ENCODE measurements around the gene PHAF1.
"Not testable (repeated sequence)": the region's sequence is repeated elsewhere in the genome, so short reads cannot be mapped to it uniquely, and the experiment has no call there.

The PHAF1 gene

DNA sequence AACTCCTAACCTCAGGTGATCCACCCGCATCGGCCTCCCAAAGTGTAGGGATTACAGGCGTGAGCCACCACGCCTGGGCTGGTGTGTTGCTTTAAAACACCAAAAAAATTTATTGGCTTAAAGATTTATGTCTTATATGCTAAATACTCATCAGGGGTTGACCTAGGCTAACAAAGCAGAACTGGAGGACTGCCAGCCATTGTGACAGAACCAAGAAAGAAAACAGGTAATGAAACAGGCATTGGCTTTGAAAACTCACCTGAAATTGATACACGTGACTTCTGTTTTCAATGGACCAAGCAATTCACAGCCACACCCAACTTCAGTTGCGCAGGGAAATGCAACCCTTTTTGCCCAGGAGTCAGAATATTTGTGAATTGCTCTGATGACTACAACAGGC is 4.9 kb upstream of the PHAF1 start:
- no peak for DNase-seq (ENCODE audit: low read depth, low spot score)

- no peak for DNase-seq (ENCODE audit: low read depth, low spot score)
These were observed 4.5 kb upstream of the PHAF1 start for GRCh38 chr16:67105246-67105645.

DNA sequence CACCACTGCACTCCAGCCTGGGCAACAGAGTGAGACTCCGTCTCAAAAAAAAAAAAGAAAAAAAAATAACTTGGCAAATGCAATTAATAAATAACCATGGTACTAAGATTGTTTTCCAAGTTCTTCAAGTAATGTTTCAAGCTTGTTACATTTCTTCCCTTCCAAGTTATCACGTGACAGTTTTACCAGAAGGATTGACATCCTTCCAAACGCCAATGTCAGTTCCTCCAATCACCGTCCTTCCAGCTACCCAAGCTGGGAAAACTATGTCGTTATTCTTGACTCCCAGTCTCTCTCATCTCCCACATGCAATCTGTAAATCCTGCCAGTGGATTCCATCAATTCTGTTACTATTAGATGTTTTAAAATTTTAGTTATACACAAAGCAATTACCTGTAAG is 3.9 kb upstream of the PHAF1 start:
- DNase-seq (ENCODE audit: low read depth, low spot score) = no peak

- DNase-seq (ENCODE audit: low read depth, low spot score) = no peak
These were observed 1.3 kb upstream of the PHAF1 start for GRCh38 chr16:67108489-67108888.

GRCh38 chr16:67108931-67109406 is 772 bp upstream of the PHAF1 start:
- DNase-seq (ENCODE audit: low read depth, low spot score) = no peak

DNA sequence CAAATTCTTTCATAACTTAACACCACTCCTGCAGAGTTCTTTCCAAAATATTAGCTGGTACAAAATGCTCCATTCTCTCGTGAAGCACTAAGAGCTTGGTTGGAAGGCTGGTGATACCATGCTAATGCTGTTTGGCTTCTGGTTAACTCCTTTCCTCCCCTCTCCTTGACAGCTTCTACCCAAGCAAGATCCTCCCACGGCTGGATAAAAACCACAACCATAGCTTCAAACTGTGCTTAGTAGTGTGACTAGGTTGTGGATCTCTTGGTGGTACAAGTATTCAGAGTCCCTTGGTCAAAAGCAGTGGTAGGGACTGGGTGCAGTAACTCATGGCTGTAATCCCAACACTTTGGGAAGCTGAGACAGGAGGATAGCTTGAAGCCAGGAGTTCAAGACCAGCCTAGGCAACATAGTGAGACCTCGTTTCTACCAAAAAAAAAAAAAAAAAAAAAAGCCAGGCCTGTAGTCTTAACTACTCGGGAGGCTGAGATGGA is 2.3 kb downstream of the PHAF1 start:
- no peak for DNase-seq (ENCODE audit: low read depth, low spot score)

GRCh38 chr16:67112591-67113399 is 3.1 kb downstream of the PHAF1 start:
- no peak for DNase-seq (ENCODE audit: low read depth, low spot score)

- DNase-seq (ENCODE audit: low read depth, low spot score) = no peak
These were observed 5.1 kb downstream of the PHAF1 start for GRCh38 chr16:67114793-67115192.

- no peak for DNase-seq (ENCODE audit: low read depth, low spot score)
These were observed 5.9 kb downstream of the PHAF1 start for GRCh38 chr16:67115639-67116038.

DNA sequence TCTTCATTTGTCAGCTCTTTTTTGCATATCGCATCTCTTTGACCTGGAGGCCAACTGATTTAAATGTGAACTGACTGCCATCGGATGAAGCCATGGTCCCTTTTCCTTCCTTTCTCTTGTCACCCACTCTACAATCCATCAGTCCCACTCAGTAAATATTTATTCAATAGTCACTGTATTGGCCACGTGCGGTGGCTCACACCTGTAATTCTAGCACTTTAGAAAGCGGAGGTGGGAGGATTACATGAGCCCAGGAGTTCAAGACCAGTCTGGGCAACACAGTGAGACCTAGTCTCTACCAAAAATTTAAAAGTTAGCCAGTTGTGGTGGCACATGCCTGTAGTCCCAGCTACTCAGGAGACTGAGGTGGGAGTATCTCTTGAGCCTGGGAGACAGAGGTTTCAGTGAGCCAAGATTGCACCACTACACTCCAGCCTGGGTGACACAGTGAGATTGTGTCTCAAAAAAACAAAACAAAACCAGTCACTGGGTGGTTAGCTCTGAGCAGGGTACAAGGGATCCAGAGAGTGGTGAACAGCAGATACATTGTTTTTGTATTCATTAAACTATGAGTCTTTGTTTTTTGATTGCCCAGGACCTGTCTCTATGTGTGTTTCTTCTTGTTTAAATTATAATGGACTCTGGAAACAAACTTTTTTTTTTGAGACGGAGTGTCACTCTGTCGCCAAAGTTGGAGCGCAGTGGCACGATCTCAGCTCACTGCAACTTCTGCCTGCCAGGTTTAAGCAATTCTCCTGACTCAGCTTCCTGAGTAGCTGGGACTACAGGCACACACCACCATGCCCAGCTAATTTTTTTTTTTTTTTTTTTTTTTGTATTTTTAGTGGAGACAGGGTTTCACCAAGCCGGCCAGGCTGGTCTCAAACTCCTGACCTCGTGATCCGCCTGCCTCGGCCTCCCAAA is 6.9 kb downstream of the PHAF1 start:
- DNase-seq (ENCODE audit: low read depth, low spot score) = no peak

GRCh38 chr16:67117716-67118115 is 8.0 kb downstream of the PHAF1 start:
- DNase-seq (ENCODE audit: low read depth, low spot score) = no peak

DNA sequence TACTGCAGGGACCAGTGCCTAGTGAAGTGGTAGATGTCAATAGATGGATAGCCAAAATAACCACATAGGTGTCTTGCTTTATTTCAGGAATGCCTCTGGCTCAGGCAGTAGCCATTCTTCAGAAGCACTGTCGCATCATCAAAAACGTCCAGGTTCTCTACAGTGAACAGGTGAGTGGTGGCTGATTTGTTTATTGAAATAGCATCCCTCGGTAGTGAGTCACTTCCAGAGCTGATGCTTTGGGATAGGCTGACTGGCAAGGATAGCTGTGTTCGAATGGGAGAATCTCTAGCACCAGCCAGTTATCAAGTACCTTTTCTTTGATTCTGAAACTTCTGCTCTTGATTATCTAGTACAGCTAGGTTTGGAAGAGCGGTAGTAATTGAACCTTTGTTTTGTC is 10.3 kb downstream of the PHAF1 start:
- no peak for DNase-seq (ENCODE audit: low read depth, low spot score)

- not testable (repeated sequence) for DNase-seq (ENCODE audit: low read depth, low spot score)
These were observed 13.1 kb downstream of the PHAF1 start for GRCh38 chr16:67122799-67123198.

DNA sequence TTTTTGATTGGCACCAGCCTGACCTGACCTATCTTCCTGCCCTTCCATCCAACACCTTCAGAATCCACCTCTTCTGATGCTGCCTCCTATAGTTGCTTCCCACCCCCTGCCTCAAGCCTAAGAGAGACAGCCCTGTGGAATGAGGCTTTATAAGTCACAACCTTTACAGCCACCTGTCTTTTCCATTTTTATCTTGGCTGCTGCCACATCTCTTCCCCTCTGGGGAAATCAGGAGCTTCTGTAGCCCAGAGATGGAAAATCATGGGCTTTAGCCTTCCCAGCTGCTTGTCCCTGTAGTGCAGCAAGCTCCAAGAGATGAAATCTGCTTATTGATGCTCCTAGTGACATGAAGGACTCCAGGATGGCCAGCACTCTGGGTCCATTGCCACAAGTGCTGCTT is 18.7 kb downstream of the PHAF1 start:
- DNase-seq (ENCODE audit: low read depth, low spot score) = no peak

GRCh38 chr16:67128887-67129286 is 19.1 kb downstream of the PHAF1 start:
- no peak for DNase-seq (ENCODE audit: low read depth, low spot score)

GRCh38 chr16:67129422-67129821 is 19.7 kb downstream of the PHAF1 start:
- DNase-seq (ENCODE audit: low read depth, low spot score) = no peak

DNA sequence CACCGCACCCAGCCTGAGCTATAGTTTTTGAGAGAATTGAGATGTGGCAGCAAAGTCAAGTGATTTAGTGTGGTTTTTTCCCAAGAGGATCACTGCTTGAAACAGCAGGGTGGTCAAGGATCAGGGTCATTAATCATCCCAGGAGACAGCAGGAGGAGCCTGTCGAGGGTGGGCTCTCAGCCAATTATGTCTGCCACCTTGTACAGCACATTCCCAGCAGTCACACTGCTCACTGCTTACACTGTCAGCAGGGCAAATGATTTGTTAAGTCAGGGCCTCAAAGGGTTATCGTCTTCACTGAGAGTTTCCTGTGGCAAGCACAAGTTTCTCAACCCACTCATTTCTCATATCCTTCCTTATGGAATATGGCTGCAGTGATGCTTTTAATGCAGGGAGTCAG is 27.9 kb downstream of the PHAF1 start:
- DNase-seq (ENCODE audit: low read depth, low spot score) = no peak

- no peak for DNase-seq (ENCODE audit: low read depth, low spot score)
These were observed 31.6 kb downstream of the PHAF1 start for GRCh38 chr16:67141391-67141790.

- no peak for DNase-seq (ENCODE audit: low read depth, low spot score)
These were observed 32.6 kb downstream of the PHAF1 start for GRCh38 chr16:67142342-67142741.

DNA sequence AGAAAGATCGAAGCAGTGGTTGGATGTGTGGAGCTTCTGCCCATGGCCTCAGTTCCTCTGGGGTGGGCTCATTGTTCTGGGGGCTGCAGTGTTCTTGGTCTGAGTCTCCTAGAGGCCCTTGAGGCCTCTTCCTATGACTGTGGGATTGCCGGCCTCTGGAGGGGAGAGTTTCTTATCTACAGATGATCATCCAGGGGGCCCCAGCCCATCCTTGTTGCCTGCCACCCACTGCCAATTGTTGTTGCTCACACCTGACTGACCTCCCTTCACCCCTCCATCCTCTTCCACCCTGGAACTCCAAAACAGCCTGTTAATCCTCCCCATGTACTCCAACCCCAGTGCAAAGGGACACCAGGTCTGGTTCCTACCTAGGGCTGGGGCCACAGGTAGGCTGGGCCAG is 35.2 kb downstream of the PHAF1 start:
- no peak for DNase-seq (ENCODE audit: low read depth, low spot score)

- no peak for DNase-seq (ENCODE audit: low read depth, low spot score)
These were observed 36.0 kb downstream of the PHAF1 start for GRCh38 chr16:67145746-67146145.

Data from iPS DF 19.7 (cell line).